ENCODE measurements around the gene PPIF. TPM values are rescaled to one million over a fixed set of nuclear protein-coding genes. Genes with fewer than 3 reads are reported as not detected.

Gene PPIF
- total RNA-seq, 2 donors from 2014 or later = 30.6 to 69.1 TPM

DNA sequence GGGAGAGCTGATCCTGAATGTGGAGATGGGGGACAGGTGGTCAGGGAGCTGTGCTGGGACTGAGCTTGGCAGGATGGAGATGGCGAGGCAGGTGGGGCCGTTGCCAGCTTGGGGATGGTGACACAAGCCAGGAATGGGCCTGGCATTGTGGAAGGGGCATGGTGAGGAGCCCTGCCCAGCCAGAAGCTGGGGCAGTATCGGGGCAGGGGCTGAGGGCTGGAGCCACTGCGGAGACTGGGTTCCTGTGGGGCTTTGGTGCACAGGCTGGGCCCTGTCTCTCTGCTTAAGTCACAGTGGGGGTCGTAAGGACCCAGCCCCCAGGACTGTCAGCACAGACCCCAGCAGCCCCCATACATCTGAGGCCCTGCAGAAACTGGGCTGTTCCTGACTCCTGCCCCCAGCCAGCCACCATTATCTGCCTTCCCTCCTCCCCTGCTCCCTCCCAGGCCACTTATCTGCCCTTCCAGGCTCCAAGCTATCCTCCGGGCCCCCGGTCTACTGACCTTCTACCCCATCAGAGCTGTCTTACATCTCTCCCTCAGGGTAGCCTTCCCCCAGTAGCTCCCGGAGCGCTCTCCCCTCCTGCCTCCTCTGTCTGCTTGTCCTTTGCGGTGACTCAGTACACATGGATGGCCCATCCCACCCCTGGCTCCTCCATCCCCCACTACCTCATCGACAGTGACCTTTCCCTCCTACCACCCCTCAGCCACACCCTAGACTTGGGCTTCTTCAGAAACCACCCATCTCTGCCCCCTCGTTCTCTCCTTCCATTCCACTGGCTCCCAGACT is 44.2 kb downstream of the PPIF start:
- 81% methylated on average over 12 of the region's 12 CpGs for WGBS
- no peaks in the 10 kb centered on the region for H3K4me1 ChIP-seq (replicated peaks)
- H3K36me3 ChIP-seq = no peaks in the 10 kb centered on the region
- intact Hi-C loops (cut with DNase I) = no loop called here
- DNase-seq (ENCODE audit: low spot score) = no peak
- H3K27me3 ChIP-seq (replicated peaks; ENCODE audit: insufficient read depth) = no peaks in the 10 kb centered on the region
- no peak overlapping the region for H3K4me3 ChIP-seq
- H3K27ac ChIP-seq = peak overlapping the region in 1 of 2 donors; percentile 11
- no peaks in the 10 kb centered on the region for H3K9me3 ChIP-seq
- TF ChIP-seq POLR2AphosphoS5 (IDR thresholded peaks at IDR 0.05) (no peak), POLR2A (IDR thresholded peaks at IDR 0.05) (no peak), CTCF (IDR thresholded peaks at IDR 0.05) (no peak)

DNA sequence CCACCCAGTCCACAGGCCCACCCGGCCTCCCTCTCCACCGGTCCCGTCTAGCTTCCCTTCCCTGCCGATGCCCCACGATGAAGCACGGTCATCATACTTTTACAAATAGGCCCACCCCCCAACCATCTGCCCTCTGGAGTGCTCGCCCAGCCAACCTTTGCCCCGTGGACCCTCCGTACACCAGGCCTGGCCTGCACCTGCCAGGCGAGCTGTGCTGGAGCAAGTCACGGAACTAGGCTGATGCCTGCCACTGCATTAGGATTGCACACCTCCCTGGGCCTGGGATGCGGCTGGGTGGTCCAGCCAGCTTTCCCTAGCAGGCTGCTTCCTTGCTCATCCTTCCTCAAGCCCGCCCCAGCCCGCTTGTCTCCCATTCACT is 44.7 kb downstream of the PPIF start:
- H3K27ac ChIP-seq = no peak overlapping the region
- no peak overlapping the region for H3K4me3 ChIP-seq
- intact Hi-C loops (cut with DNase I) = no loop called here
- no peaks in the 10 kb centered on the region for H3K4me1 ChIP-seq (replicated peaks)
- WGBS = 93% methylated on average over 14 of the region's 14 CpGs
- TF ChIP-seq POLR2AphosphoS5 (IDR thresholded peaks at IDR 0.05) (no peak), CTCF (IDR thresholded peaks at IDR 0.05) (no peak), POLR2A (IDR thresholded peaks at IDR 0.05) (no peak)
- DNase-seq (ENCODE audit: low spot score) = no peak
- no peaks in the 10 kb centered on the region for H3K36me3 ChIP-seq
- H3K9me3 ChIP-seq = no peaks in the 10 kb centered on the region
- no peaks in the 10 kb centered on the region for H3K27me3 ChIP-seq (replicated peaks; ENCODE audit: insufficient read depth)

GRCh38 chr10:79392506-79393176 is 45.4 kb downstream of the PPIF start:
- H3K27ac ChIP-seq = no peak overlapping the region
- no peaks in the 10 kb centered on the region for H3K27me3 ChIP-seq (replicated peaks; ENCODE audit: insufficient read depth)
- no peaks in the 10 kb centered on the region for H3K36me3 ChIP-seq
- H3K4me1 ChIP-seq (replicated peaks) = no peaks in the 10 kb centered on the region
- WGBS = 92% methylated on average over 6 of the region's 6 CpGs
- TF ChIP-seq POLR2A (IDR thresholded peaks at IDR 0.05) (no peak), POLR2AphosphoS5 (IDR thresholded peaks at IDR 0.05) (no peak), CTCF (IDR thresholded peaks at IDR 0.05) (no peak)
- intact Hi-C loops (cut with DNase I) = no loop called here
- no peak for DNase-seq (ENCODE audit: low spot score)
- H3K9me3 ChIP-seq = no peaks in the 10 kb centered on the region
- no peak overlapping the region for H3K4me3 ChIP-seq

GRCh38 chr10:79393221-79393923 is 46.1 kb downstream of the PPIF start:
- TF ChIP-seq POLR2AphosphoS5 (IDR thresholded peaks at IDR 0.05) = no peak
- no peak for TF ChIP-seq POLR2A (IDR thresholded peaks at IDR 0.05)
- no peak for TF ChIP-seq CTCF (IDR thresholded peaks at IDR 0.05)
- Histone ChIP-seq H3K27ac (no peak overlapping the region), H3K27me3 (replicated peaks; ENCODE audit: insufficient read depth) (no peaks in the 10 kb centered on the region), H3K9me3 (no peaks in the 10 kb centered on the region), H3K36me3 (no peaks in the 10 kb centered on the region), H3K4me3 (no peak overlapping the region), H3K4me1 (replicated peaks) (peaks cover 2% of the 10 kb centered on the region)
- DNase-seq (ENCODE audit: low spot score) = no peak
- intact Hi-C loops (cut with DNase I) = no loop called here
- WGBS = 97% methylated on average over 4 of the region's 4 CpGs
